Osteoblast (primary cell): ENCODE data around the gene PTPRD. TPM values are rescaled to one million over a fixed set of nuclear protein-coding genes. Genes with fewer than 3 reads are reported as not detected.

ENCODE experiments used
- DNase-seq: peaks from one replicate; pipeline ENCODE4 v3.0.0; 2011; ENCODE audit warnings: low spot score, mixed read lengths; ENCODE audit not compliant: insufficient read length; ENCODE audit errors: missing footprints
- H2AFZ ChIP-seq: 2 replicates; pipeline ENCODE4 v1.6.0; 2011; ENCODE audit warnings: mild to moderate bottlenecking, low read length
- H3K27ac ChIP-seq: 2 replicates; pipeline ENCODE4 v1.5.1; 2011; ENCODE audit warnings: mild to moderate bottlenecking, low read depth, low read length, moderate library complexity
- H3K27me3 ChIP-seq: 2 replicates; pipeline ENCODE4 v1.6.0; 2012; ENCODE audit warnings: mild to moderate bottlenecking, control low read depth, inconsistent platforms, low read length, moderate library complexity; ENCODE audit not compliant: insufficient read depth
- H3K36me3 ChIP-seq: 2 replicates; pipeline ENCODE4 v1.5.1; 2011; ENCODE audit warnings: mild to moderate bottlenecking, low read length, control low read depth, moderate library complexity; ENCODE audit not compliant: insufficient read depth
- H3K4me1 ChIP-seq: 2 replicates; pipeline ENCODE4 v1.5.1; 2011; ENCODE audit warnings: mild to moderate bottlenecking, low read length, control low read depth, moderate library complexity; ENCODE audit not compliant: insufficient read depth
- H3K4me2 ChIP-seq: 2 replicates; pipeline ENCODE4 v1.6.0; 2011; ENCODE audit warnings: mild to moderate bottlenecking, low read length; ENCODE audit not compliant: insufficient read depth
- H3K4me3 ChIP-seq: fragments of 200-600 bp; sonication (generic); 3 replicates; pipeline ENCODE4 v1.5.1; 2012; ENCODE audit warnings: mild to moderate bottlenecking, low read length, inconsistent platforms; ENCODE audit not compliant: insufficient read depth
- H3K79me2 ChIP-seq: 2 replicates; pipeline ENCODE4 v1.6.0; 2012; ENCODE audit warnings: mild to moderate bottlenecking, low read length, control low read depth, inconsistent platforms; ENCODE audit not compliant: insufficient read depth
- H3K9me3 ChIP-seq: 2 replicates; pipeline ENCODE4 v1.5.1; 2011; ENCODE audit warnings: low read depth, low read length, control low read depth
- H4K20me1 ChIP-seq: 2 replicates; pipeline ENCODE4 v1.6.0; 2012; ENCODE audit warnings: mild to moderate bottlenecking, low read length, control low read depth; ENCODE audit not compliant: insufficient read depth
- total RNA-seq: library from RNA; depleted of rRNA; stranded (reverse); fragments of >200 nt; gene quantifications from 2 replicates; pipeline ENCODE4 v1.2.3, GENCODE V29; 2012
- TF ChIP-seq, protein P1 (sequence below): IDR thresholded peaks from 2 replicates; pipeline ENCODE4 v1.5.1; 2011; ENCODE audit warnings: mild to moderate bottlenecking, low read depth, low read length, moderate library complexity; ENCODE audit errors: extremely low read depth

The PTPRD gene
- total RNA-seq, 1 donor = 23.9 TPM

DNA sequence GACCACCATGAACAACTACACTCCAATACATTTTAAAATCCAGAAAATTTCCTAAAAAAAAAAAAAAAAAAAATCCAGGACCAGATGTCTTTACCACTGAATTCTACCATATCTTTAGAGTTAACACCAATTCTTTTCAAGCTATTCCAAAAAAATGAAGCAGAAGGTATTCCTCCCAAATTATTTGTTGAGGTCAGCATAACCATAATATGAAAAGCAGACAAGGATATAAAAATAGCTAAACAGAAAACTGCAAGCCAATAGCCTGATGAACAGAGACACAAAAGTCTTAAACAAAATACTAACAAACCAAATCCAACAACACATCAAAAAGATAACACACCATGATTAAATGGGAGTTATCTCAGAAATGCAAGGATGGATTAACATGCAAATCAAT is 695.4 kb downstream of the PTPRD start:
- TF ChIP-seq, protein P1, sequence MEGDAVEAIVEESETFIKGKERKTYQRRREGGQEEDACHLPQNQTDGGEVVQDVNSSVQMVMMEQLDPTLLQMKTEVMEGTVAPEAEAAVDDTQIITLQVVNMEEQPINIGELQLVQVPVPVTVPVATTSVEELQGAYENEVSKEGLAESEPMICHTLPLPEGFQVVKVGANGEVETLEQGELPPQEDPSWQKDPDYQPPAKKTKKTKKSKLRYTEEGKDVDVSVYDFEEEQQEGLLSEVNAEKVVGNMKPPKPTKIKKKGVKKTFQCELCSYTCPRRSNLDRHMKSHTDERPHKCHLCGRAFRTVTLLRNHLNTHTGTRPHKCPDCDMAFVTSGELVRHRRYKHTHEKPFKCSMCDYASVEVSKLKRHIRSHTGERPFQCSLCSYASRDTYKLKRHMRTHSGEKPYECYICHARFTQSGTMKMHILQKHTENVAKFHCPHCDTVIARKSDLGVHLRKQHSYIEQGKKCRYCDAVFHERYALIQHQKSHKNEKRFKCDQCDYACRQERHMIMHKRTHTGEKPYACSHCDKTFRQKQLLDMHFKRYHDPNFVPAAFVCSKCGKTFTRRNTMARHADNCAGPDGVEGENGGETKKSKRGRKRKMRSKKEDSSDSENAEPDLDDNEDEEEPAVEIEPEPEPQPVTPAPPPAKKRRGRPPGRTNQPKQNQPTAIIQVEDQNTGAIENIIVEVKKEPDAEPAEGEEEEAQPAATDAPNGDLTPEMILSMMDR = no peak
- Histone ChIP-seq H3K27ac (no peak overlapping the region), H3K79me2 (no peaks in the 10 kb centered on the region), H3K36me3 (no peaks in the 10 kb centered on the region), H3K4me3 (no peak overlapping the region), H3K27me3 (no peaks in the 10 kb centered on the region), H3K4me2 (no peak overlapping the region), H2AFZ (no peak overlapping the region), H3K9me3 (peaks cover 6% of the 10 kb centered on the region), H4K20me1 (no peaks in the 10 kb centered on the region), H3K4me1 (no peaks in the 10 kb centered on the region)
- DNase-seq = no peak

DNA sequence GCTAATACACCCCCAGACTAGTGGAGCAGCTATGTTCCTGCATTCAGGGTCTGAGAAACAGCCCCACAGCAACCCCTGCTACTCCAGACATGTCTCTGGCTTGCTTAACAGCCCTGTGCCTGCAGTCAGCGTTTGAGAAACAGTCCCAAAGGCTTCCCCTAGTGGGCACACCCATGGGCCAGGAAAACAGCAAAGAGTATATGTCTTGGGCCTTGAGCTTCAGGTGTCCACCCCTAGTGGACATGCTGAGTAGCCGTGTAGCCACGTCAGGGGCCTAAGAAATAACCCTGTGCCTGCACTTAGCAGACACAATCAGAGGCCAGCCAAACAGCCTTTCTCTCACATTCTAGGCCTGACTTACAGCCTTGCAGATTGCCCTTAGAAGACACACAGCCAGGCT is 698.6 kb downstream of the PTPRD start:
- no peaks in the 10 kb centered on the region for H3K36me3 ChIP-seq
- no peak overlapping the region for H3K4me3 ChIP-seq
- no peaks in the 10 kb centered on the region for H4K20me1 ChIP-seq
- H3K4me1 ChIP-seq = no peaks in the 10 kb centered on the region
- H3K27me3 ChIP-seq = no peaks in the 10 kb centered on the region
- H2AFZ ChIP-seq = no peak overlapping the region
- no peak overlapping the region for H3K27ac ChIP-seq
- no peak overlapping the region for H3K4me2 ChIP-seq
- H3K9me3 ChIP-seq = peaks cover 6% of the 10 kb centered on the region
- DNase-seq = no peak
- TF ChIP-seq, protein P1 = no peak
- no peaks in the 10 kb centered on the region for H3K79me2 ChIP-seq

DNA sequence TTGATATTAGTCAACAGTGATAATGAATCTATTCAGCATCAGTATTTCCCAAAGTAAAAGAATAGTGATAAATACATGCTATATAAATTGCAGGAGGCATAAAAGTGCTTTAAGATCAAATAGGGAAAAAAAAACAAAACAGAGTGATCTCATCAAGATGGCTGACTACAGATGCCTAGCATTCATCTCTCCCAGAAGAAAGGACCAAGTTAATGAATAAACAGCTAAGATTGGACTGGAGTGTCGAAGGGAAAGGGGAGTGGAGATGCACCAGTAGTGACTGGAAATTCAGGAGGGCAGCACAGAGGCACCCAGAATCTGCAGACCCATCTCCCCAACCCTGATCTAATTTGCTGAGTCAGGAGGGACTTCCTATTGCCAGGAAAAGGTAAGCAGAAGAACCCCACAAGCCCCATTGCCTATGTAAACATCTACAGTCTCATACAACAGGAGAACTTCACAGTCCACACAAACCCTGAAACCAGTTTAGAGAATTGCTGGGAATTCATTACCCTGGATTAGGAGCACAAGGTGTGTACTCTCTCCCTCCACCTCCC is 699.4 kb downstream of the PTPRD start:
- Histone ChIP-seq H3K27ac (no peak overlapping the region), H3K27me3 (no peaks in the 10 kb centered on the region), H3K79me2 (no peaks in the 10 kb centered on the region), H4K20me1 (no peaks in the 10 kb centered on the region), H2AFZ (no peak overlapping the region), H3K9me3 (peaks cover 6% of the 10 kb centered on the region), H3K4me3 (no peak overlapping the region), H3K36me3 (no peaks in the 10 kb centered on the region), H3K4me2 (no peak overlapping the region), H3K4me1 (no peaks in the 10 kb centered on the region)
- TF ChIP-seq, protein P1 = no peak
- no peak for DNase-seq

DNA sequence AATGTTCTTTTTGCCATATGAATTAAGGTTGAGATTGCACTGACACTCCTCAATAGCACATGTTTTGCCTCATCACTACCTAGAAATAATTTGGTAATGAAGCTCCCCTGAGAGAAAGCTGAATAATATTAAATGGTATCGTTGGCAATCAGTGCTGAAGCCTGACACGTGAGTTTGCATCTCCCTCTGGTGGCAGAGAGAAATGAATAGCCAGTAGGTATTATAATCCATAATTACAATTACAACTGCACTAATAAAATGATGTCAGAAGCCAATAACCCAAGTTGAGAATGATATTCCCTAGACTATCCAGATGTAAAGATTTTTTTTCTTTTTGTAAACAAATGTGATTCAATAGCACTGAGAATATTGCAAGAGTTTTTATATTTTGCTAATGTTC is 700.3 kb downstream of the PTPRD start:
- no peak overlapping the region for H2AFZ ChIP-seq
- H3K27me3 ChIP-seq = no peaks in the 10 kb centered on the region
- H3K4me1 ChIP-seq = no peaks in the 10 kb centered on the region
- no peak overlapping the region for H3K4me3 ChIP-seq
- TF ChIP-seq, protein P1 = no peak
- no peaks in the 10 kb centered on the region for H4K20me1 ChIP-seq
- H3K27ac ChIP-seq = no peak overlapping the region
- H3K36me3 ChIP-seq = no peaks in the 10 kb centered on the region
- DNase-seq = no peak
- H3K4me2 ChIP-seq = no peak overlapping the region
- H3K9me3 ChIP-seq = peaks cover 6% of the 10 kb centered on the region
- no peaks in the 10 kb centered on the region for H3K79me2 ChIP-seq
